Calu3 (cell line): ENCODE measurements around the gene JAZF1. TPM values are rescaled to one million over a fixed set of nuclear protein-coding genes. Genes with fewer than 3 reads are reported as not detected.

Experiments
- BruUV-seq: library from RNA; stranded (reverse); fragments of 400-500 nt; replicated peaks from 2 replicates; lab custom pipeline; 2021; lab: Mats Ljungman, UMichigan
- CTCF ChIA-PET: fragments of 300-600 bp; sonication (Branson Sonifier 250); formaldehyde crosslinking; loops from one replicate; lab custom pipeline; 2022; ENCODE audit warnings: antibody characterized with exemption; lab: Charles Lee
- DNase-seq: peaks from one replicate; pipeline ENCODE4 v3.0.0; 2022
- H3K27ac Mint-ChIP-seq: one replicate; pipeline ENCODE4 v1.8.0; 2022; ENCODE audit warnings: mixed read lengths; ENCODE audit not compliant: unreplicated experiment
- H3K27me3 Mint-ChIP-seq: one replicate; pipeline ENCODE4 v1.8.0; 2022; ENCODE audit warnings: mixed read lengths; ENCODE audit not compliant: unreplicated experiment
- H3K36me3 Mint-ChIP-seq: one replicate; pipeline ENCODE4 v1.8.0; 2022; ENCODE audit warnings: mild to moderate bottlenecking, moderate library complexity, mixed read lengths; ENCODE audit not compliant: insufficient read depth, unreplicated experiment
- H3K4me1 Mint-ChIP-seq: one replicate; pipeline ENCODE4 v1.8.0; 2022; ENCODE audit warnings: mild to moderate bottlenecking, low read depth, mixed read lengths; ENCODE audit not compliant: unreplicated experiment
- H3K4me3 Mint-ChIP-seq: one replicate; pipeline ENCODE4 v1.8.0; 2022; ENCODE audit warnings: mild to moderate bottlenecking, low read depth, moderate library complexity, mixed read lengths; ENCODE audit not compliant: unreplicated experiment
- H3K9me3 Mint-ChIP-seq: one replicate; pipeline ENCODE4 v1.8.0; 2022; ENCODE audit warnings: low read depth, mixed read lengths; ENCODE audit not compliant: unreplicated experiment
- CTCF ChIP-seq: fragments of 200-600 bp; IDR thresholded peaks from one replicate; pipeline ENCODE4 v1.8.0; 2022; ENCODE audit warnings: antibody characterized with exemption; ENCODE audit not compliant: unreplicated experiment
- intact Hi-C: fragments of 100-400 bp; cut with micrococcal nuclease; formaldehyde crosslinking; loops from one replicate; pipeline ENCODE4 v1.10.0; 2022; ENCODE audit not compliant: unreplicated experiment
- total RNA-seq: library from RNA; stranded (reverse); gene quantifications from 2 replicates; pipeline ENCODE4 v1.2.3, GENCODE V29; 2022

Gene JAZF1
- total RNA-seq, 1 experiment from 2014 or later: 10.7 TPM

GRCh38 chr7:28201131-28201530 is 20.5 kb upstream of the JAZF1 start:
- H3K4me1 Mint-ChIP-seq: peaks cover under 1% of the 10 kb centered on the region
- intact Hi-C loops: no loop called here
- no peaks in the 10 kb centered on the region for H3K36me3 Mint-ChIP-seq
- DNase-seq: no peak
- no peak overlapping the region for H3K27ac Mint-ChIP-seq
- H3K27me3 Mint-ChIP-seq: peaks cover 24% of the 10 kb centered on the region
- BruUV-seq: no TSS peak
- no peaks in the 10 kb centered on the region for H3K9me3 Mint-ChIP-seq
- CTCF ChIA-PET: no interaction called here
- no peak overlapping the region for H3K4me3 Mint-ChIP-seq
- no peak for TF ChIP-seq CTCF

- BruUV-seq: no TSS peak
- Mint-ChIP-seq H3K36me3 (no peaks in the 10 kb centered on the region), H3K27me3 (peaks cover 29% of the 10 kb centered on the region), H3K4me1 (no peaks in the 10 kb centered on the region), H3K9me3 (no peaks in the 10 kb centered on the region), H3K27ac (no peak overlapping the region), H3K4me3 (no peak overlapping the region)
- DNase-seq: no peak
- TF ChIP-seq CTCF: no peak
- CTCF ChIA-PET: no interaction called here
- intact Hi-C loops: no loop called here
Observed at GRCh38 chr7:28200598-28200997, 20.0 kb upstream of the JAZF1 start.

- no peak overlapping the region for H3K4me3 Mint-ChIP-seq
- H3K27ac Mint-ChIP-seq: no peak overlapping the region
- BruUV-seq: no TSS peak
- TF ChIP-seq CTCF: no peak
- H3K9me3 Mint-ChIP-seq: no peaks in the 10 kb centered on the region
- peaks cover 35% of the 10 kb centered on the region for H3K27me3 Mint-ChIP-seq
- no peak for DNase-seq
- H3K4me1 Mint-ChIP-seq: no peaks in the 10 kb centered on the region
- no peaks in the 10 kb centered on the region for H3K36me3 Mint-ChIP-seq
- intact Hi-C loops: no loop called here
- CTCF ChIA-PET: interaction anchor here (0.7 kb wide), 1 partner anchor 33 kb away, joined by 3 read pairs; no protein-coding TSS in a partner anchor
Observed at GRCh38 chr7:28199021-28199510, 18.5 kb upstream of the JAZF1 start.

- Mint-ChIP-seq H3K4me1 (no peaks in the 10 kb centered on the region), H3K4me3 (no peak overlapping the region), H3K9me3 (no peaks in the 10 kb centered on the region), H3K27ac (no peak overlapping the region), H3K27me3 (peaks cover 40% of the 10 kb centered on the region), H3K36me3 (no peaks in the 10 kb centered on the region)
- no peak for DNase-seq
- intact Hi-C loops: no loop called here
- CTCF ChIA-PET: no interaction called here
- no TSS peak for BruUV-seq
- TF ChIP-seq CTCF: no peak
Observed at GRCh38 chr7:28195910-28196620, 15.5 kb upstream of the JAZF1 start.
